Nephron (organoid): Measurements from ENCODE around the gene GKN2.

Experiments
- H3K27ac Mint-ChIP-seq, 3 experiments: 2 replicates each; pipeline ENCODE4 v1.8.0; 2020; ENCODE audit warnings: mixed read lengths in 3 of 3, mild to moderate bottlenecking in 2 of 3, moderate library complexity in 1 of 3
- H3K27me3 Mint-ChIP-seq: 2 replicates; pipeline ENCODE4 v1.8.0; 2021; ENCODE audit warnings: low read depth, mild to moderate bottlenecking, moderate library complexity, mixed read lengths
- H3K36me3 Mint-ChIP-seq: 2 replicates; pipeline ENCODE4 v1.8.0; 2020; ENCODE audit warnings: low read depth, mixed read lengths
- H3K4me1 Mint-ChIP-seq: 2 replicates; pipeline ENCODE4 v1.8.0; 2020; ENCODE audit warnings: mixed read lengths
- H3K4me3 Mint-ChIP-seq, 3 experiments: 2 replicates each; pipeline ENCODE4 v1.8.0; 2020; ENCODE audit warnings: mild to moderate bottlenecking in 3 of 3, mixed read lengths in 3 of 3, moderate library complexity in 2 of 3
- H3K9me3 Mint-ChIP-seq: 2 replicates; pipeline ENCODE4 v1.8.0; 2020; ENCODE audit warnings: mixed read lengths
- CTCF ChIP-seq, 3 experiments: fragments of 200-600 bp; sonication (generic); IDR thresholded peaks; one replicate each; pipeline ENCODE4 v1.5.0; 2021; ENCODE audit warnings: antibody characterized with exemption in 3 of 3; ENCODE audit not compliant: unreplicated experiment in 3 of 3

The GKN2 gene

GRCh38 chr2:68977453-68977852, 24.8 kb upstream of the GKN2 start:
- Mint-ChIP-seq H3K27me3 (no peaks in the 10 kb centered on the region), H3K27ac (no peak overlapping the region), H3K4me1 (no peaks in the 10 kb centered on the region), H3K4me3 (no peak overlapping the region), H3K9me3 (no peaks in the 10 kb centered on the region), H3K36me3 (no peaks in the 10 kb centered on the region)
- TF ChIP-seq CTCF (IDR thresholded peaks at IDR 0.05; ENCODE audit: unreplicated experiment in 3 of 3) = no peak

GRCh38 chr2:68975844-68976243, 23.2 kb upstream of the GKN2 start:
- Mint-ChIP-seq H3K36me3 (no peaks in the 10 kb centered on the region), H3K27me3 (no peaks in the 10 kb centered on the region), H3K4me3 (no peak overlapping the region), H3K4me1 (peaks cover 3% of the 10 kb centered on the region), H3K9me3 (no peaks in the 10 kb centered on the region), H3K27ac (no peak overlapping the region)
- TF ChIP-seq CTCF (IDR thresholded peaks at IDR 0.05; ENCODE audit: unreplicated experiment in 3 of 3) = no peak

GRCh38 chr2:68974946-68975665, 22.4 kb upstream of the GKN2 start:
- Mint-ChIP-seq H3K36me3 (no peaks in the 10 kb centered on the region), H3K4me3 (no peak overlapping the region), H3K27ac (no peak overlapping the region), H3K4me1 (peaks cover 9% of the 10 kb centered on the region), H3K27me3 (no peaks in the 10 kb centered on the region), H3K9me3 (no peaks in the 10 kb centered on the region)
- no peak for TF ChIP-seq CTCF (IDR thresholded peaks at IDR 0.05; ENCODE audit: unreplicated experiment in 3 of 3)

- Mint-ChIP-seq H3K36me3 (no peaks in the 10 kb centered on the region), H3K27ac (no peak within 1 kb of the TSS), H3K27me3 (no peaks in the 10 kb centered on the region), H3K4me1 (peaks cover 13% of the 10 kb centered on the region), H3K9me3 (no peaks in the 10 kb centered on the region), H3K4me3 (no peak within 1 kb of the TSS)
- no peak for TF ChIP-seq CTCF (IDR thresholded peaks at IDR 0.05; ENCODE audit: unreplicated experiment in 3 of 3)
These were observed 21.6 kb upstream of the GKN2 start, which contains the start of gene GKN1 for GRCh38 chr2:68974251-68974650. Gene GKN1, plus strand, starts transcription at chr2:68974636. Its CDS starts 42 bp downstream, at chr2:68974678.

GRCh38 chr2:68971591-68972231, 19.0 kb upstream of the GKN2 start:
- H3K27me3 Mint-ChIP-seq = no peaks in the 10 kb centered on the region
- no peak for TF ChIP-seq CTCF (IDR thresholded peaks at IDR 0.05; ENCODE audit: unreplicated experiment in 3 of 3)
- H3K27ac Mint-ChIP-seq = no peak overlapping the region
- H3K4me3 Mint-ChIP-seq = no peak overlapping the region
- H3K9me3 Mint-ChIP-seq = no peaks in the 10 kb centered on the region
- peaks cover 13% of the 10 kb centered on the region for H3K4me1 Mint-ChIP-seq
- no peaks in the 10 kb centered on the region for H3K36me3 Mint-ChIP-seq
